Neural cell (in vitro differentiated cells): ENCODE measurements around the gene BCAP29. TPM values are rescaled to one million over a fixed set of nuclear protein-coding genes. Genes with fewer than 3 reads are reported as not detected.

Source experiments
- H2AFZ ChIP-seq: fragments of 200-600, 300-800 bp; sonication (generic), shearing (Covaris generic); 2 replicates; pipeline ENCODE4 v1.6.0; 2014; ENCODE audit warnings: low read depth, mild to moderate bottlenecking, antibody characterized with exemption, low read length, moderate library complexity
- H3F3A ChIP-seq: fragments of 200-600 bp; shearing (Covaris generic); 2 replicates; pipeline ENCODE4 v1.6.1; 2016; ENCODE audit warnings: mild to moderate bottlenecking, moderate library complexity, mixed read lengths, antibody characterized with exemption, low read length; ENCODE audit not compliant: insufficient read depth, poor library complexity, severe bottlenecking
- H3K27ac ChIP-seq: fragments of 200-600, 300-800 bp; sonication (generic), shearing (Covaris generic); 2 replicates; pipeline ENCODE4 v1.5.1; 2014; ENCODE audit warnings: mild to moderate bottlenecking, low read length, moderate library complexity
- H3K27me3 ChIP-seq: fragments of 300-800, 200-600 bp; sonication (generic), shearing (Covaris generic); 2 replicates; pipeline ENCODE4 v1.6.0; 2014; ENCODE audit warnings: mild to moderate bottlenecking, low read depth, low read length, moderate library complexity; ENCODE audit not compliant: insufficient read depth
- H3K36me3 ChIP-seq: fragments of 300-800, 200-600 bp; sonication (generic), shearing (Covaris generic); 2 replicates; pipeline ENCODE4 v1.5.1; 2014; ENCODE audit warnings: mild to moderate bottlenecking, antibody characterized with exemption, low read length, moderate library complexity; ENCODE audit not compliant: insufficient read depth
- H3K4me2 ChIP-seq: fragments of 300-800, 200-600 bp; sonication (generic), shearing (Covaris generic); 2 replicates; pipeline ENCODE4 v1.6.0; 2014; ENCODE audit warnings: mild to moderate bottlenecking, low read length
- H3K4me3 ChIP-seq: fragments of 300-800, 200-600 bp; sonication (generic), shearing (Covaris generic); 2 replicates; pipeline ENCODE4 v1.5.1; 2014; ENCODE audit warnings: mild to moderate bottlenecking, low read length, moderate library complexity
- H3K79me2 ChIP-seq: fragments of 200-600 bp; shearing (Covaris generic); replicated peaks from 2 replicates; pipeline ENCODE4 v1.6.0; 2014; ENCODE audit warnings: mild to moderate bottlenecking, low read length, moderate library complexity; ENCODE audit not compliant: insufficient read depth
- H3K9ac ChIP-seq: fragments of 300-800, 200-600 bp; sonication (generic), shearing (Covaris generic); 2 replicates; pipeline ENCODE4 v1.6.1; 2016; ENCODE audit warnings: mild to moderate bottlenecking, low read length, mixed read lengths
- H3K9me2 ChIP-seq: fragments of 200-600 bp; shearing (Covaris generic); 2 replicates; pipeline ENCODE4 v1.6.1; 2016; ENCODE audit warnings: mild to moderate bottlenecking, low read length, mixed read lengths; ENCODE audit not compliant: insufficient read depth
- H3K9me3 ChIP-seq: fragments of 200-600, 300-800 bp; sonication (generic), shearing (Covaris generic); 2 replicates; pipeline ENCODE4 v1.6.1; 2016; ENCODE audit warnings: mild to moderate bottlenecking, mixed run types, low read length, moderate library complexity, mixed read lengths
- H4K20me1 ChIP-seq: fragments of 200-600 bp; shearing (Covaris generic); 2 replicates; pipeline ENCODE4 v1.6.1; 2016; ENCODE audit warnings: mild to moderate bottlenecking, mixed run types; ENCODE audit not compliant: insufficient read depth
- EP300 ChIP-seq: fragments of 450-650 bp; conservative IDR thresholded peaks from 2 replicates; pipeline ENCODE4 v1.6.1; 2014; ENCODE audit warnings: antibody characterized with exemption, mild to moderate bottlenecking, moderate library complexity; ENCODE audit not compliant: poor library complexity, severe bottlenecking
- EZH2 ChIP-seq: fragments of 200-600, 300-800 bp; shearing (Covaris generic), sonication (generic); IDR thresholded peaks from 2 replicates; pipeline ENCODE4 v1.6.1; 2014; ENCODE audit warnings: antibody characterized with exemption, low read length, borderline replicate concordance, mild to moderate bottlenecking; ENCODE audit not compliant: insufficient read depth, poor library complexity, severe bottlenecking
- MXI1 ChIP-seq: fragments of 450-650 bp; conservative IDR thresholded peaks from 2 replicates; pipeline ENCODE4 v1.6.1; 2014; ENCODE audit warnings: antibody characterized with exemption, mild to moderate bottlenecking; ENCODE audit not compliant: poor library complexity, severe bottlenecking
- POLR2AphosphoS5 ChIP-seq: IDR thresholded peaks from 2 replicates; pipeline ENCODE4 v1.6.1; 2012
- RAD21 ChIP-seq: fragments of 450-650 bp; conservative IDR thresholded peaks from 2 replicates; pipeline ENCODE4 v1.6.1; 2014; ENCODE audit warnings: antibody characterized with exemption, mild to moderate bottlenecking, moderate library complexity
- SMC3 ChIP-seq: fragments of 450-650 bp; conservative IDR thresholded peaks from 2 replicates; pipeline ENCODE4 v1.6.1; 2014; ENCODE audit warnings: antibody characterized with exemption, mild to moderate bottlenecking, moderate library complexity; ENCODE audit not compliant: poor library complexity
- TAF1 ChIP-seq: IDR thresholded peaks from 2 replicates; pipeline ENCODE4 v1.6.1; 2012; ENCODE audit warnings: low read depth
- polyA plus RNA-seq: library from polyadenylated mRNA; depleted of rRNA; stranded (reverse); fragments of >200 nt; gene quantifications from 2 replicates; pipeline ENCODE4 v1.2.3, GENCODE V29; 2014
- TF ChIP-seq, protein P1 (sequence below): fragments of 450-650 bp; IDR thresholded peaks from 2 replicates; pipeline ENCODE4 v1.5.1; 2014; ENCODE audit warnings: antibody characterized with exemption, mild to moderate bottlenecking, moderate library complexity; ENCODE audit not compliant: poor library complexity, severe bottlenecking
- TF ChIP-seq, protein P2 (sequence below): IDR thresholded peaks from 2 replicates; pipeline ENCODE4 v1.6.1; 2012; ENCODE audit warnings: borderline replicate concordance

BCAP29 gene
- polyA plus RNA-seq, 1 donor from 2014 or later: 51.5 TPM

DNA sequence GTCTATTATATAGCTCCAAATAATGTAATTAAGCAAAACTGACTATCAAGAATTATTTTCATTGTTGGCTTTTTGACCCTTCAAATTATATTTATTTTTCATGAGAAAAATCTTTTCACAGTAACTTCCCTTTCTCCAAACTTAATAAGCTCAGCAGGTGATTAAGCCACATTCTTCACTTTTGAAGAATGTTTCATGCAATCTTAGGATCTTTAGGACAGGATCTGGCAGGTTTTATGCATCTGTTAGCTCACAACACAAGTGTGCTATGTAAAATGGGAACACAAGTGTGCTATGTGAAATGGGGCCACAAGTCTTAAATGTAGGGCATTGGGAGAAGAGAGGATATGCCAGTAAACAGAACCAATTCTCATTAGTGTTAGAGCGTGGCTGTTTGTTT lies 26.3 kb downstream of the BCAP29 start:
- no peak overlapping the region for H3K27ac ChIP-seq
- no peaks in the 10 kb centered on the region for H4K20me1 ChIP-seq
- no peak overlapping the region for H3K4me3 ChIP-seq
- H3K79me2 ChIP-seq: no peaks in the 10 kb centered on the region
- H3K36me3 ChIP-seq: no peaks in the 10 kb centered on the region
- no peaks in the 10 kb centered on the region for H3F3A ChIP-seq
- H3K4me2 ChIP-seq: no peak overlapping the region
- H3K9me3 ChIP-seq: no peaks in the 10 kb centered on the region
- H2AFZ ChIP-seq: no peak overlapping the region
- H3K9me2 ChIP-seq: no peaks in the 10 kb centered on the region
- H3K9ac ChIP-seq: no peak overlapping the region
- H3K27me3 ChIP-seq: no peaks in the 10 kb centered on the region
- TF ChIP-seq SMC3 (no peak), TAF1 (no peak), MXI1 (no peak)

DNA sequence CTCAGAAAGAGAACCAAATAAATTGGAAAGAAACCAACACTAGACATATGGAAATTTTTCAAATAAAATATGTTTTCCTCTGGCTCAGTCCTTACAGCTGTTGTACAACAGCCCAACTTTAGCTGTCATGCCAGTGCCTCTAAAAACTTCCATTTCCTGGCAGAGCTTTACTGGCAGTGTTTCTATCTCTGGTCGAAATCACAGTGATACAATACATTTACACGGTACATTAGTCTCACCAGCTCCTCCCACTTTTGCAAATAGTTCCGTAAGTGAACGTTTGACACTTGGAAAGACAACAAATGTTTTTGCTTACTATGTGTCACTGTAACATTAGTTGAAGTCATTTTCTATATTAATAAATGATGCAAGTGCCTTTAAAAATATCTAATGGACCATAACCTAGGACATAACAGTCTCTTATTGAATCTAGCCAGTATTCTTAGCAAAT lies 29.8 kb downstream of the BCAP29 start:
- no peak overlapping the region for H3K27ac ChIP-seq

More for the DNA sequence above, 29.8 kb downstream of the BCAP29 start:
- Histone ChIP-seq H3K36me3 (no peaks in the 10 kb centered on the region), H3K9ac (no peak overlapping the region), H3K4me3 (no peak overlapping the region), H3K79me2 (no peaks in the 10 kb centered on the region), H3F3A (no peaks in the 10 kb centered on the region), H3K27me3 (no peaks in the 10 kb centered on the region), H3K9me3 (no peaks in the 10 kb centered on the region), H2AFZ (no peak overlapping the region), H3K9me2 (no peaks in the 10 kb centered on the region), H3K4me2 (no peak overlapping the region), H4K20me1 (no peaks in the 10 kb centered on the region)
- TF ChIP-seq SMC3: no peak
- no peak for TF ChIP-seq RAD21
- no peak for TF ChIP-seq EP300
- TF ChIP-seq MXI1: no peak
- TF ChIP-seq, protein P1, sequence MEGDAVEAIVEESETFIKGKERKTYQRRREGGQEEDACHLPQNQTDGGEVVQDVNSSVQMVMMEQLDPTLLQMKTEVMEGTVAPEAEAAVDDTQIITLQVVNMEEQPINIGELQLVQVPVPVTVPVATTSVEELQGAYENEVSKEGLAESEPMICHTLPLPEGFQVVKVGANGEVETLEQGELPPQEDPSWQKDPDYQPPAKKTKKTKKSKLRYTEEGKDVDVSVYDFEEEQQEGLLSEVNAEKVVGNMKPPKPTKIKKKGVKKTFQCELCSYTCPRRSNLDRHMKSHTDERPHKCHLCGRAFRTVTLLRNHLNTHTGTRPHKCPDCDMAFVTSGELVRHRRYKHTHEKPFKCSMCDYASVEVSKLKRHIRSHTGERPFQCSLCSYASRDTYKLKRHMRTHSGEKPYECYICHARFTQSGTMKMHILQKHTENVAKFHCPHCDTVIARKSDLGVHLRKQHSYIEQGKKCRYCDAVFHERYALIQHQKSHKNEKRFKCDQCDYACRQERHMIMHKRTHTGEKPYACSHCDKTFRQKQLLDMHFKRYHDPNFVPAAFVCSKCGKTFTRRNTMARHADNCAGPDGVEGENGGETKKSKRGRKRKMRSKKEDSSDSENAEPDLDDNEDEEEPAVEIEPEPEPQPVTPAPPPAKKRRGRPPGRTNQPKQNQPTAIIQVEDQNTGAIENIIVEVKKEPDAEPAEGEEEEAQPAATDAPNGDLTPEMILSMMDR: no peak
- no peak for TF ChIP-seq POLR2AphosphoS5
- TF ChIP-seq TAF1: no peak
- TF ChIP-seq, protein P2, sequence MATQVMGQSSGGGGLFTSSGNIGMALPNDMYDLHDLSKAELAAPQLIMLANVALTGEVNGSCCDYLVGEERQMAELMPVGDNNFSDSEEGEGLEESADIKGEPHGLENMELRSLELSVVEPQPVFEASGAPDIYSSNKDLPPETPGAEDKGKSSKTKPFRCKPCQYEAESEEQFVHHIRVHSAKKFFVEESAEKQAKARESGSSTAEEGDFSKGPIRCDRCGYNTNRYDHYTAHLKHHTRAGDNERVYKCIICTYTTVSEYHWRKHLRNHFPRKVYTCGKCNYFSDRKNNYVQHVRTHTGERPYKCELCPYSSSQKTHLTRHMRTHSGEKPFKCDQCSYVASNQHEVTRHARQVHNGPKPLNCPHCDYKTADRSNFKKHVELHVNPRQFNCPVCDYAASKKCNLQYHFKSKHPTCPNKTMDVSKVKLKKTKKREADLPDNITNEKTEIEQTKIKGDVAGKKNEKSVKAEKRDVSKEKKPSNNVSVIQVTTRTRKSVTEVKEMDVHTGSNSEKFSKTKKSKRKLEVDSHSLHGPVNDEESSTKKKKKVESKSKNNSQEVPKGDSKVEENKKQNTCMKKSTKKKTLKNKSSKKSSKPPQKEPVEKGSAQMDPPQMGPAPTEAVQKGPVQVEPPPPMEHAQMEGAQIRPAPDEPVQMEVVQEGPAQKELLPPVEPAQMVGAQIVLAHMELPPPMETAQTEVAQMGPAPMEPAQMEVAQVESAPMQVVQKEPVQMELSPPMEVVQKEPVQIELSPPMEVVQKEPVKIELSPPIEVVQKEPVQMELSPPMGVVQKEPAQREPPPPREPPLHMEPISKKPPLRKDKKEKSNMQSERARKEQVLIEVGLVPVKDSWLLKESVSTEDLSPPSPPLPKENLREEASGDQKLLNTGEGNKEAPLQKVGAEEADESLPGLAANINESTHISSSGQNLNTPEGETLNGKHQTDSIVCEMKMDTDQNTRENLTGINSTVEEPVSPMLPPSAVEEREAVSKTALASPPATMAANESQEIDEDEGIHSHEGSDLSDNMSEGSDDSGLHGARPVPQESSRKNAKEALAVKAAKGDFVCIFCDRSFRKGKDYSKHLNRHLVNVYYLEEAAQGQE: no peak
- no peak for TF ChIP-seq EZH2
